HG02623 (cell line): ENCODE measurements around the gene FILIP1L.

Experiments used
- ATAC-seq: cut with Tn5 transposase; IDR thresholded peaks from one replicate; pipeline ENCODE4 v1.9.1; 2021; ENCODE audit warnings: moderate library complexity; ENCODE audit not compliant: unreplicated experiment

Gene FILIP1L

GRCh38 chr3:99929745-99930139 lies 184.6 kb downstream of the FILIP1L start:
- ATAC-seq: no peak

GRCh38 chr3:99928771-99929744 lies 185.2 kb downstream of the FILIP1L start:
- no peak for ATAC-seq

DNA sequence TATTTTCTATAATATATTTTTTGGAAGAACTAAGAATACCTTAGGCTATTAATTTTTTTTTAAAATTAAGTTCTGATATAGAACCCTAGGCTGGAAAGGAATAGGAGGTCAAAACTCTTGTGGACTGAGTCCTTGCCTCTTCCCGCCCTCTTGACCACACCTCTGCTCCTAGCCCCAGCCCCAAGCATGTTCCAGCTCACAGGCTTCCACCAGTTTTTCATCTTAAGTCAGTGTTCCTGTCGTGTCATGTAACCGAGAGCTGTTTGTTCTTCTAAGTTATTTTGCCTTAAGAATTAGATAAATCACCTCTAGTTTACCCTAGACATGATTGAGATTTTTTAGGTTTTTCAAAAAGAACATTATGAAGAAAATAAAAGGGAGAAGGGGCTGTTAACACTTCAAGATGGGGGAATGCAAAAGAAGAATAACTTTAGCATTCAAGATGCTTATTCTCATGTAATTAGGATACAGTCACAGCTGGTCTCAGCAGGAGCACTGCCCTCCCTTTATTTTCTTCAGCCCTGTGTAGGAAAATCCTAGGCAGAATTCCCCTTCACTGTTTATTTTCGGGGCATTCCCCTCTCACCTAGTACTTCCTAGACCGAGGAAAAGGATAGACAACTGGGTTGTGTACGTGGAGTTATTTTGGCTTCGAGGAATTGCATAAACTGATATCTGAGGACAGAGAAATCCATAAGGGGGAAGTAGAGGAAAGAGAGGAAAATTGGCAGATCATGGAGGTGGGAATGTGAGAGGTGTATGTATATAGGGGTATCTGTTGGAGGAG lies 186.4 kb downstream of the FILIP1L start:
- ATAC-seq: no peak

DNA sequence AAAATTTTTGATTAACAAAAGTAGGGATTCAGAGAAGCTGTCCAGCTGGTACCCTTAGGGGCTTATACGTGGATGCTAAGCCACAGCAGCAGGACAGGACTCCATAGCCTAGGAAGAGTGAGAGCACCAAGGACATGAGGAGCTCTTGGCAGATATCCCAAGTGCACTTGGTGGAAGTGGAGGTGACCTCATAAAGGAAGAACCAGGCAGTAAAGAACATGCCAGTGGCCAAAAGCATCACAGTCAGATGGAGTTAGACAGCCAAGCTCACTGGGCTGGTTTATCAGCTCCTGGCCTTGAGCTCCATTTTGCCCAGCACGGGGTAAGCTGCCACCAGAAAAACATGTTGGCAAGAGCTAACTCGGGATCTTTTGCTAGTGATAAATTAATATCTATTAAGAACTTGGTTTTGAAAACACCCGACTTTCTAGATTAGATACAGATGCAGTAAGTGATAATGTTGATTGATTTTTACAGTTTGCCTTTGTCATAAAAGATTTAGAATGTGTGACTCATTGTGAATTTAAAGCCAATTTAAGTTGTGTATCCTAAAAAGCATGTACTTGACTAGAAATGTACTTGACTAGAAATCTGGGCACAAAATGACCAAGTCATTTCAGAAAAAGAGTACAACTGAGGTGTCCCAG lies 188.6 kb downstream of the FILIP1L start:
- no peak for ATAC-seq

- ATAC-seq: no peak
Measured at GRCh38 chr3:99923873-99924272, 190.4 kb downstream of the FILIP1L start.

DNA sequence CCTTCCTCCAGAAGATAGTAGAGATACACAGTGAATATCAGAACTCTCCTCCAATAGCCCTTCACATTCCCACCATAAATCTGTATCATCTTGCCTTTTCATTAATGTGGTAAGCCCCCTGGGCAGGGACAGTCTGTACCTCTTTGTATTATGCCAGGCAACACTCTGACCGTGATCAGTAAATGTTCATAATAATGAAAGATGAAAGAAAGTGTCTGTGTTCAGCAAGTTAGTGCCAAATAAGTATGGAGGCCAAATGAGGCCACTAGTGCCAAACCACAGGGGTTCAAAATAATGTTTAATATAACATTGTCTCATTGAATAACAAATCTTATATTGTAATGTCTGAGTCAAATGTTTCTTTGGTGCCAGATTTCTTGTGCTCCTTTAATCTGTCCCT lies 192.3 kb downstream of the FILIP1L start:
- ATAC-seq: no peak

- no peak for ATAC-seq
Measured at GRCh38 chr3:99921377-99921695, 193.0 kb downstream of the FILIP1L start.

DNA sequence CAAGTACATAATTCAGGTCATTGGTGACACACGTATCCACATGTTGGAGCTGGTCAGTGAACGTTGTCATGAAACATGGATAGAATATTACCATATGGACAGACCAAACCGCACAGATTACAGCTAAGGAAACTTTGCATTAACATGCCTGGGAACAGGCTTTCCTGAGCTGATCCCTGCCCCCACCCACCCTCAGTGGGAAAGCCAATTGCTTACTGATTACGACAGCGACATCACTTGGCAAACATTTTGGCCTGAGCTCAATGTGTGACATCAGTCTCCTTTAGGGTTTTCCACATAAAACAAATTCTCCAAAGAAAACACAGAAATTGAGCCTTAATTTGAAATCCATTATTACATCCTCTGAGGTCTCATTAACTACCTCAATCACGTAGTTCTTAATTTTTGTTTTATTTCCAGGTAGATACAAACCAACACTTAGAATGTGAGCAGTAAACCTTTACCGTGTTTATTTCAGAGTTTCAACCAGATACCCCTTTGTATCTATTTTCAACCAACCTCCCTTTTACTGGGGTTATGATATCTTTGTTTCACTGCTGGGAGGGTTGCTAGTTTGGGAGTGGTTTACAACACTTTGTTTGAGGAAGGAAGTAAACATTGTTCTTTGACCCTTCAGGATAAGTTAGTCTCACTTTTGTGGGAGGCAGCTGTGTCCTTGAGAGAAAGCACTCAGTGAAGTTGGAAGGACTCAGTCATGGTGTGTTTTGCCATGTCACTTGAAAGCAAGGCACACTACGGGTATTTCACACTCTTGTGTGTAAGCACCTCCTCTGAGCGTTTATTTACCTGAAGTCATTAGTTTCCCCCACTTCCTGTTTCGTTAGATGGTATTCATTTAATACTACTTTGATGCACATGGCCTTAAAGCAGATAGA lies 193.6 kb downstream of the FILIP1L start:
- ATAC-seq: no peak

- no peak for ATAC-seq
Measured at GRCh38 chr3:99919694-99920093, 194.6 kb downstream of the FILIP1L start.

DNA sequence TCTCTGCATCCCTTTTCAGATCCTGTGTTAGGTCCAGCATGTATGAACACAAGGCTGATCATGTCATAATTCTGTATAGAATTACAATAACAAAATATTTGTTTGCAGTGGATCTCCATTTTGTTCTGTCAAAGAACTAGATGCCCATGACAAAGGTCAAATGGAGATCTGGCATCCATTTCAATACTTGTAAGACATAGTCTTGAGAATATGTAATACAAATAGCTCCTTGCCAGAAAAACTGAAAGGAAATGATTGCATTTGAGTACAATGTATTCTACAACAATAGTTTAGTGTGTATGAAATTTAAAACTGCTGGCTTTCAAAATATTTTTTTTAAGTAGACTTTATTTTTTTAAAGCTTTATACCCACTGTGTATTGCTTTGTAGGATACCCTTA lies 195.6 kb downstream of the FILIP1L start:
- ATAC-seq: no peak

DNA sequence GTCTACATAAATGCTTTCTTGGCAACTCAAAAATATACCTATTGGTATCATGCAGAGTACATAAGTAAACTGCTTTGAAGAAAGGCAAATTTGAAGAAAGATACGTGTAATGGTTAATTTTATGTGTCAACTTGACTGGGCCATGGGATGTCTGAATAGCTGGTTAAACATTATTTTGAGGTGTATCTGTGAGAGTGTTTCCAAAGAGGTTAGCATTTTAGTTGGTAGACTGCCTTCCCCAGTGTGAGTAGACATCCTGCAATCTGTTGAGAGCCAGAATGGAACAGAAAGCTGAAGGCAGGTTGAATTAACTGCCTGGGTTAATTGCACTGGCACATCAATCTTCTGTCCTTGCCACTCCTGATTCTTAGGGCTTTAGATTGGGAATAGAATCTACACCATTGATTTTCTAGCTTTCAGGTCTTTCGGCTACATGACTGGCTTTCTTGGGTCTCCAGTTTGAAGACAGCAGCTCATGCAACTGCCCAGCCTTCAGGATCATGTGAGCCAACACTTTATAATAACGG lies 198.3 kb downstream of the FILIP1L start:
- no peak for ATAC-seq

- no peak for ATAC-seq
Measured at GRCh38 chr3:99911433-99911832, 202.9 kb downstream of the FILIP1L start.

DNA sequence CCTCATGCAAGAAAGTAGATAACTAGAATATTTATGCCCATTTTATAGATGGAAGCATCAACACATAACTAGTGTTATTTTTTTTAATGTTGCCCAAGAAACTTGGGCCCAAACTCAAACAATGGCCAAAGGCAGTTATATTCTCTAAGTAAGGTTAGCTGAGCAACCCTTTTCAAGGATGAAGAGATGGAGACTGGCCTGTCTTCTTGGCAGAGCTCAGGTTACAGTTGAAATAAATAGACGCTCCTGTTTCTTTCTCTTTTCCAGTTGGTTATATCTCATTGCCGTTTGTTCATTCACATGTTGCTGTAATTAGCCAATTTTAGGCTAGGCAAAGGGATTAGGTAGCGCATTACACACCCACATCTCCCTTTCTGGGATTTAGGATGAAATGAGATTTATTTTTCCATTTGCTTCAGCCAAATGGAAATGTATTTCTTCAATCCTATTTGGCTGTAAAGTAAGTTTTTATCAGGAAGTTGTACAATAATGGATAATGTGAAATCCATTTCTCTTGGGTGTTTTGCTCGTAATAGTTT lies 203.5 kb downstream of the FILIP1L start:
- no peak for ATAC-seq

DNA sequence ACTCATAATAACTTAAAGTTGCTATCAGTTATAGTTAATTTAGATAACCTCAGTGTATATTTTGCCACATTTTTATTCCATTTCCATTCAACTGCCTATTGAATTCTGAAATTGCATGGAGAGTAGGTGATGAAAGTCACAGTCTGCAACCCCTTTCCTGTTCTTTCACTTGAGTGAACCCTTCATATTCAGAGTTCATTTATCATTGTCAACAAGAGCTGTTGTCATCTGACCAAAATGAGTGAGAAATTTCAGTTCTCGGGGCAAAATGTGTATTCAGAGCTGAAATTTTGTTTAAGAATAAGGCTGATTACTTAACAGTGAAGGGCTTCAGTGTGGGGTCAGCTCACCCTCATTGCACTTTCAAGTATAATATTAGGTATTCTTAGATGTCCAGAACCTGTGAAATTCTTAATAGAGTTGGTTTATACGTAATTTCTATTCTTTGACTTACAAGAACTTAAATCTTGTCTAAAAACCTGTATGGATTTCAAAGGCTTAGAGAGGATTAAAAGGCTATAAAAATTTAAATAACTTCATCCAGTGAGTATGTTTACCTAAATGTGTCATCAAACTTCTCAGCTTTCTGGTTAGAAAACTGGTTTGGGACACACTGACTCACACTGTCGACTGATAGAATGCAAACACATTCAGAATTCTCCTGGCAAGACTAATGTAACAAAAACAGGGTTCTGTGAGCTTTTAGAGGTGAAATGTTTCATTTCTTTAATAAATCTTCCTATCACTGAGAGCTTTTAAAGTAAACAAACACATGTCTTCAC lies 204.4 kb downstream of the FILIP1L start:
- no peak for ATAC-seq

DNA sequence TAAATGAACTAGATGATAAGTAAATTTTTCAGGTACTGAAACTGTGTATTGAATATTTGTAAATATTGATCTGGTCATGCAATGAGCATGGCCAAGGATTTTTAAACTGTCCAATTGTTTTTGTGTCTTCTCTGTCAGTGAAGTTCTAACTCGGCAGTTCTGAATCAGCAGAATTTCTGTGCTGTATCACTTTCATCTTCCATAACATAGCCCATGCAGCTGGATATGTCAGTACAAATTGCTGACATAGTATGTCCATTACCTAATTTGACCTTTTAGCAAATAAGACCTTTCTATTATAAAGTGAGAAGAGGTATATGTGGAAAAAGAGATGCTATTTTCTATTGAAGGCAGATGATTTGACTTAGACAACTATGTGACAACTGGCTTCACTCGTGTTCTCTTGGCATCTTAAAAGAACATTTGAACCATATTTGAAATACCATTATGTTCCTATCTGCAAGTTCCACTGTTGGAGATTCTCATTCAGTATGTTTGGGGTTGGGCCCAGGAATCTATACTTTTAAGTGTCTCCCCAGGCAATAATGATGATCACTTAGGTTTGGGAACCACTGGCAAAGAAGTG lies 206.2 kb downstream of the FILIP1L start:
- no peak for ATAC-seq

GRCh38 chr3:99903869-99904268 lies 210.4 kb downstream of the FILIP1L start:
- no peak for ATAC-seq

- ATAC-seq: no peak
Measured at GRCh38 chr3:99902091-99902490, 212.2 kb downstream of the FILIP1L start.

DNA sequence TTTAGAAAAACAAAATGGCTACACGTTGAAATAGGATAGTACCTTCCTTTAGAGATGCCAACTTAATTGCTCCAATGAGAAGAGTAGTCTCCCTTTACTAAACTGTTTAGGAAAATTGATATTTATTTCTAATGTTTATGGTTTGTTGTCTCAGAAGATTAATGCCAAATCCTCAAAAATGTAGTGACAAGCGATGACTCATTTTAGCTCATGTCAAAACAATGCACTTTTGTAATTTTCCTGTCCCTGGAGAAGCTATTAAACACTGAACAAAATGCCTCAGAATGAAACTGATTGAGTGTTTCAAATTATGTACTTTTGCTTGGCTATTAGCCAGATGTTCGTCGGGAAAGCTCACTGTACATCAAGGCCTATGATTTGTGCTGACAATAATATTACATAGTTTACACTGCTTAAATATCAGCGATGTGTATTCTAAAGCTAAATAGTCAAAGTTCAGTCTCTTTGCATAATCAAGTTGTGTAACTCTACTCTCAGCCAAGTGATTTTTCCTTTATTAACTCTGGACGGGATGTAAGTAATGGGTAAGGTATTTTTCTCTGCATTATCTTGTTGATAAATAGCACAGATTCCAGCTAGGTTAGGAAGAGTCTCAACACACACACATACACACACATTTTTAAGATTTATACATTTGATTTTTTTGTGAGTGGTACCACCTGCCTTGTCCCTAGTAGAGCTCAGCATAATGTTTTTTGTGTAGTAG lies 212.9 kb downstream of the FILIP1L start:
- ATAC-seq: no peak
